Karpas-422 (cell line): ENCODE data around the gene CNST. TPM values are rescaled to one million over a fixed set of nuclear protein-coding genes. Genes with fewer than 3 reads are reported as not detected.
"Not testable (repeated sequence)": the region's sequence is repeated elsewhere in the genome, so short reads cannot be mapped to it uniquely, and the experiment has no call there.

Experiments
- DNase-seq: peaks from one replicate; pipeline ENCODE4 v3.0.0-alpha.2; 2015
- H2AFZ ChIP-seq: fragments of 200-600 bp; sonication (generic); 2 replicates; pipeline ENCODE4 v1.6.1; 2014; ENCODE audit warnings: antibody characterized with exemption, low read length, mixed read lengths
- H3K27ac ChIP-seq: fragments of 200-600 bp; sonication (generic); 2 replicates; pipeline ENCODE4 v1.5.1; 2014; ENCODE audit warnings: mild to moderate bottlenecking, low read length, moderate library complexity
- H3K27me3 ChIP-seq: fragments of 200-600 bp; sonication (generic); 2 replicates; pipeline ENCODE4 v1.6.1; 2014; ENCODE audit warnings: low read length, mixed read lengths
- H3K36me3 ChIP-seq: fragments of 200-600 bp; sonication (generic); 2 replicates; pipeline ENCODE4 v1.6.1; 2014; ENCODE audit warnings: low read length, mixed read lengths; ENCODE audit not compliant: insufficient read depth
- H3K4me1 ChIP-seq: fragments of 200-600 bp; sonication (generic); 2 replicates; pipeline ENCODE4 v1.6.1; 2014; ENCODE audit warnings: mild to moderate bottlenecking, low read length, mixed read lengths
- H3K4me2 ChIP-seq: fragments of 200-600 bp; sonication (generic); 2 replicates; pipeline ENCODE4 v1.6.1; 2014; ENCODE audit warnings: low read length, low read depth, mild to moderate bottlenecking; ENCODE audit not compliant: poor library complexity, severe bottlenecking
- H3K4me3 ChIP-seq: fragments of 200-600 bp; sonication (generic); 2 replicates; pipeline ENCODE4 v1.5.1; 2014; ENCODE audit warnings: mild to moderate bottlenecking, antibody characterized with exemption, low read length, mixed read lengths
- H3K79me2 ChIP-seq: fragments of 200-600 bp; sonication (generic); 2 replicates; pipeline ENCODE4 v1.6.1; 2014; ENCODE audit warnings: mild to moderate bottlenecking, low read length, mixed read lengths
- H3K9ac ChIP-seq: fragments of 200-600 bp; sonication (generic); 2 replicates; pipeline ENCODE4 v1.6.0; 2014; ENCODE audit warnings: low read length
- H3K9me2 ChIP-seq: fragments of 200-600 bp; sonication (generic), shearing (Covaris generic); replicated peaks from 2 replicates; pipeline ENCODE4 v1.6.0; 2014; ENCODE audit warnings: mild to moderate bottlenecking, low read length, moderate library complexity; ENCODE audit not compliant: insufficient read depth
- H3K9me3 ChIP-seq: fragments of 300-700, 200-600 bp; sonication (generic); 2 replicates; pipeline ENCODE4 v1.6.1; 2014; ENCODE audit warnings: low read length, mixed read lengths
- H4K20me1 ChIP-seq: fragments of 200-600 bp; sonication (generic); 2 replicates; pipeline ENCODE4 v1.6.1; 2014; ENCODE audit warnings: mild to moderate bottlenecking, antibody characterized with exemption, low read length, low read depth; ENCODE audit not compliant: insufficient read depth
- total RNA-seq: library from RNA; depleted of rRNA; stranded (reverse); fragments of >200 nt; shearing (Covaris generic); gene quantifications from 2 replicates; pipeline ENCODE4 v1.2.3, GENCODE V29; 2014; ENCODE audit warnings: low replicate concordance

Gene CNST
- total RNA-seq, 1 experiment from 2014 or later: 29.7 TPM

DNA sequence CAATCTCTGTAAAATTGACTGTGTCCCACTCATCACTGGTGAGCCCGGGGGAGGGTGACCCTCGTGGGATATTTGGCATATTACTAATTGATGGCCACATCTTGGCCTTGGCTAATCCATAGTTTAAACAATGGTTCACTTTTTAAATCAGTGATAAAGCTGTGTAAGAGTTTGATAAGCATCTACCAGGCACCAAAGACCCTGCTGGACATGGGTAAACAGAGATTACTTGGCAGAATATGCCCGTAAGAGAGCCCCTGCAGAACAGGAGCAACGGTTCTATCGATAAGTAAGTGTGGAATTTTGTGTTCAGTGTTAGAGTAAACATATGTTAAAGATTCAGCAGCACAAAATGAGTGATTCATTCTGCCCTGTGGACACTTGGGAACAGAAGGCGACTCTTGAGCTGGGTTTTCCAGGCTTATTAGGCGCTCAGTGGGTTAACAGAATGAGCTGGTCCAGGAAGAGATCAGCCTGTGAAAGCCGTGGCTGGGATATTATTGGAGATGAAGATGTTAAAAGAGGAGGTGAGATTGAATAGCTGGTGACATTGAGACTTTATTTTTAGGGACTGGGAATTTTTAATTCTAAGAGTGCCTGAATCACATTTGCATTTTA, 55.9 kb downstream of the CNST start:
- H3K4me2 ChIP-seq: no peak overlapping the region
- H3K36me3 ChIP-seq: peaks cover 10% of the 10 kb centered on the region; the same call in 1 of the 2 replicates
- H2AFZ ChIP-seq: no peak overlapping the region
- no peaks in the 10 kb centered on the region for H3K9me3 ChIP-seq
- no peaks in the 10 kb centered on the region for H3K9me2 ChIP-seq
- no peaks in the 10 kb centered on the region for H3K27me3 ChIP-seq
- no peak overlapping the region for H3K27ac ChIP-seq
- H3K4me3 ChIP-seq: no peak overlapping the region
- no peaks in the 10 kb centered on the region for H4K20me1 ChIP-seq
- H3K4me1 ChIP-seq: no peaks in the 10 kb centered on the region; the same call in 1 of the 2 replicates
- no peak overlapping the region for H3K9ac ChIP-seq
- peaks cover 53% of the 10 kb centered on the region for H3K79me2 ChIP-seq
- DNase-seq: no peak

DNA sequence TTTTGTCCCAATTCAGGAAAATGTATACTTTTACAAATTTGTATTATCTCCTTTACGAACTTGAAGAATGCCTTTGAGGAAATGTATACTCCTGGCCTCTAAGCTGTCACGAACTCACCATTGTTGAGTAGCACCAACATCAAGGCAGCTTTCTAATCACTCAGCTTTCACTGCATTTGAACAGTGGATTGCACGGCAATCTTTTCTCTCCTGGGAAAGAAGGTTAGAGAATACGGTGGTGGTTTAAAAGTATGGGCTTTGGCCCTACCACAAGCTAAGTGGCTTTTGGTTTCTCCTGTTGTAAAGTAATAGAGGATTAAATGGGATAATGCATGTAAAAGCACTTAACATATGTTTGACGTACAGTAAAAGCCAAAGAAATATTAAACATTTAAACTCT, 57.8 kb downstream of the CNST start:
- Histone ChIP-seq H3K9me2 (no peaks in the 10 kb centered on the region), H3K4me1 (peaks cover 8% of the 10 kb centered on the region), H3K27me3 (no peaks in the 10 kb centered on the region), H3K79me2 (peaks cover 45% of the 10 kb centered on the region), H3K4me3 (no peak overlapping the region), H3K9me3 (no peaks in the 10 kb centered on the region), H3K36me3 (peaks cover 17% of the 10 kb centered on the region; the same call in 1 of the 2 replicates), H3K9ac (no peak overlapping the region), H3K4me2 (no peak overlapping the region), H2AFZ (no peak overlapping the region), H3K27ac (no peak overlapping the region), H4K20me1 (no peaks in the 10 kb centered on the region)
- DNase-seq: no peak

DNA sequence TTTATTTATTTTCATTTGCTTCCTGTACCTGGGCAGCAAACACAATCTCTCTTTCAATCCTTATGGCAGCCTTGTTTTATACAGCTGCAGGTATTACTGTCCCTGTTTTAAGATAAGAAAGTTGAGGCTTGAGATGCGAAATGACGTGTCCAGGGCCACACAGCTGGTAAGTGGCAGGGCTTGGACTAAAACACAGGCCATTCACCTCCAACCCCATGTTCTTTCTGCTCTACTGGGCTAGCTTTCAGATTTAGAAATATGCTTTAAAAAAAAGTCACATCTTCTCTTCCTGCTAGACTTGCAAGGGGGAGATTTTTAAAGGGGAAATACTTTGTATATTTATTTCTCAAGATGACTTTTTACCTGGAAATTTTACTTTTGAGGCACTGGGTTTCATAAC, 62.8 kb downstream of the CNST start:
- no peaks in the 10 kb centered on the region for H4K20me1 ChIP-seq

DNA sequence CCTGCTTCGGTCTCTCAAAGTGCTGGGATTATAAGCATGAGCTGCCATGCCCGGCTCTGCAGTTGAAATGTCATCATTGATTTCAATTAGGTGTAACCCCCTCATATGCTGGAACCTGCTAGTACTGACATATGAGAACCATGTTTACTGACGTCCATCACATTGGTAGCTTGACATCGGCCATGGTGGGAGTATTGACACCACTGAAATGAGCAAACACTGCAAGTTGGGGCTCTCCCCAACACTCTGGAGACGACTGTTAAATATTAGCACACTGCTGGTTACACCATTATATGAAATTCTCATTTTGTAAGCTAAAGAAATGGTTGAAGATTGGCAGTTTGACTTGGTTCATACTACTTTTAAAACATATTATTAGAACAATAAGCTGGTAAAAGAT, 63.7 kb downstream of the CNST start:
- Histone ChIP-seq H3K27ac (no peak overlapping the region), H3K4me2 (no peak overlapping the region)

More for the DNA sequence above, 62.8 kb downstream of the CNST start:
- H2AFZ ChIP-seq: no peak overlapping the region
- no peak overlapping the region for H3K4me3 ChIP-seq
- peak overlapping the region; percentile 15; the same call in 1 of the 2 replicates for H3K27ac ChIP-seq
- peaks cover 10% of the 10 kb centered on the region for H3K4me1 ChIP-seq
- peaks cover 38% of the 10 kb centered on the region; the same call in 1 of the 2 replicates for H3K36me3 ChIP-seq
- H3K79me2 ChIP-seq: peaks cover 40% of the 10 kb centered on the region
- no peaks in the 10 kb centered on the region for H3K9me2 ChIP-seq
- no peaks in the 10 kb centered on the region for H3K9me3 ChIP-seq
- no peak overlapping the region for H3K9ac ChIP-seq
- DNase-seq: no peak
- H3K4me2 ChIP-seq: no peak overlapping the region
- no peaks in the 10 kb centered on the region for H3K27me3 ChIP-seq

DNA sequence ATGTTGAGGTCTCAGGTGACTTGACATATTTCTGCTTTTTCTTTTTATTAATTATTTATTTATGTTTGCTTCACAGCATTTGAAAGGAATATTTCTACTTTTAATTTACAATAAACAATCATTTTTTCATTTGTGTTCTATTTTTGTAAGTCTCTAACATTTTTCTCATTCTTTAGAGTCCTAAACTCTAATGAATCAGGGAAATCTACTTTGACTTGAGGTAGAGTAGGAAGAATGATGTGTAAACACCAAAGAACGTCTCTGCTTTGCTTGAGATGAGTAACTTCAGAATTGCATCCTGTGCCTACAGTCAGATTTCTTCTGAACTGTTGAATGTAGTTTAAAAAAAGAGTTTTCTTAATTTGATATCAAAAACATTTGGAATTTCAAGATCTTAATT, 65.2 kb downstream of the CNST start:
- no peak for DNase-seq
- H3K27ac ChIP-seq: no peak overlapping the region

More for the DNA sequence above, 63.7 kb downstream of the CNST start:
- Histone ChIP-seq H3K79me2 (peaks cover 33% of the 10 kb centered on the region), H3K36me3 (peaks cover 41% of the 10 kb centered on the region; the same call in 1 of the 2 replicates), H4K20me1 (no peaks in the 10 kb centered on the region), H3K4me1 (peaks cover 10% of the 10 kb centered on the region), H3K9me2 (no peaks in the 10 kb centered on the region), H3K4me3 (no peak overlapping the region), H3K9me3 (no peaks in the 10 kb centered on the region), H2AFZ (no peak overlapping the region), H3K9ac (no peak overlapping the region), H3K27me3 (no peaks in the 10 kb centered on the region)
- no peak for DNase-seq

DNA sequence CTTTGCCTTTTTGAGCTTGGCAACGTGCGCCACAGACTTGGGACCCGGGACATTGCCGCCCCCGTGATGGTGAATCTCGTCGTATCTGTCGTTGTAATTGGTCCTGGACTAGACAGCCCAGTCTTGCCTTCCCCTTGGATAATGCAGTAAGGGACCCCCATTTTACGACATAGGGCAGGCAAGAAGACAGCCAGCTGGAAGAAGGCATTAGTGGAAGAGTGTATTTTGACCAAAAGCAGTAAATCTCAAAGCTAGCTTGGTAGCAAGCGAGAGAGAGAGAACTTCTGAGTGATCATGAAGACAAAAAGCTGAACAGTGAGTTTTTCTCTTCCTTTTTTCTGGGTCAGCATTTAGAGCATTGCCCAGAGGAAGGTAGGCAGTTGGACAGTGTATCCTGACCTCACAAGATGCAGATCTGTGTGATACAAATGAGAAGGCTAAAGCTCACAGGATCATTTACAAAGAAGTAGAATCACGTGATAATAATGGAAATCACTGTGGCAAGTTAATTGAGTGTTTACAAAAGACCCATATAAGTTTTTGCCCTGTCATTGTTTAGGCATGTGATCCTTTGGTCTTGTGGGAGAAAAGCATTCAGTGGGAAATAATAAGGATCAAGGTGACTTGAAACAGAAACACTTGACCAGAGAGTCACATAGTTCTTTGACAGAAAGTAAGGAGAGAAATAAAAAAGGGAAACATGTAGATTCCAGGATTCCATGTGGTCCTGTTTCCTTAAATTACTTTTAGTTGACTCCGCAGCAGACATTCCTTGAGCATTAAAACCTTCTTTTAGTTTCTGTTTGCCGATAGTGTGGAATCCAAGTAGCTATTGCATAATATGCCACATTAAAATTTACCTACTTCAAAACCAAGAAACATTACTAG, 66.3 kb downstream of the CNST start:
- Histone ChIP-seq H3K4me2 (no peak overlapping the region), H3K4me1 (peaks cover 10% of the 10 kb centered on the region), H3K27ac (no peak overlapping the region), H4K20me1 (no peaks in the 10 kb centered on the region), H3K36me3 (peaks cover 41% of the 10 kb centered on the region; the same call in 1 of the 2 replicates), H3K4me3 (no peak overlapping the region), H3K79me2 (peaks cover 41% of the 10 kb centered on the region), H3K27me3 (no peaks in the 10 kb centered on the region), H3K9me2 (no peaks in the 10 kb centered on the region), H3K9me3 (no peaks in the 10 kb centered on the region), H3K9ac (no peak overlapping the region), H2AFZ (no peak overlapping the region)
- DNase-seq: no peak

More for the DNA sequence above, 65.2 kb downstream of the CNST start:
- H3K4me1 ChIP-seq: peaks cover 10% of the 10 kb centered on the region
- H3K9me3 ChIP-seq: no peaks in the 10 kb centered on the region
- peaks cover 41% of the 10 kb centered on the region; the same call in 1 of the 2 replicates for H3K36me3 ChIP-seq
- H3K4me3 ChIP-seq: no peak overlapping the region
- H3K79me2 ChIP-seq: peaks cover 36% of the 10 kb centered on the region
- H4K20me1 ChIP-seq: no peaks in the 10 kb centered on the region
- H3K4me2 ChIP-seq: no peak overlapping the region
- H3K9me2 ChIP-seq: no peaks in the 10 kb centered on the region
- no peak overlapping the region for H2AFZ ChIP-seq
- no peak overlapping the region for H3K9ac ChIP-seq
- H3K27me3 ChIP-seq: no peaks in the 10 kb centered on the region

DNA sequence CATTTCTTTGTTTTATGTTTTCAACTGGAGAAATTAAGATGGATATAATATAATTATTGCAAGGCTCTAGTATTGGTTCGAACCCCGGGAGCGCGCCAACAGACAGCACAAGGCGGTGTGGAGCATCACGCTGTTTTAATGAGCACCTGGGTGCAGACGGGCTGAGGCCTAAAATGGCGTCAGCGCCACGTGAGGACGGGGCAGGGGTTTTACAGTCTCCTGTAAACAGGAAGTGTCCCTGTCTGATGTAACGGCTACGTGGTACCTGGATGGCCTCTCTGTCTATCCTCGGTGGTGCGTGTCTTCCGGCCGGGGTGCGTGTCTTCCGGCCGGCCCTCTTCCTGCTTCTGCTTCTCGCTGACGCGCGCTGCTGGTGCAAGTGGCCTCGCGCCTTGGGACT, 68.4 kb downstream of the CNST start:
- not testable (repeated sequence) for H3K4me1 ChIP-seq, H3K27me3 ChIP-seq, H3K4me2 ChIP-seq, DNase-seq, H3K27ac ChIP-seq, H3K9me2 ChIP-seq, H3K9ac ChIP-seq, H2AFZ ChIP-seq, H3K9me3 ChIP-seq, H3K4me3 ChIP-seq, H4K20me1 ChIP-seq
- H3K79me2 ChIP-seq: peaks cover 50% of the 10 kb centered on the region
- peaks cover 34% of the 10 kb centered on the region for H3K36me3 ChIP-seq

DNA sequence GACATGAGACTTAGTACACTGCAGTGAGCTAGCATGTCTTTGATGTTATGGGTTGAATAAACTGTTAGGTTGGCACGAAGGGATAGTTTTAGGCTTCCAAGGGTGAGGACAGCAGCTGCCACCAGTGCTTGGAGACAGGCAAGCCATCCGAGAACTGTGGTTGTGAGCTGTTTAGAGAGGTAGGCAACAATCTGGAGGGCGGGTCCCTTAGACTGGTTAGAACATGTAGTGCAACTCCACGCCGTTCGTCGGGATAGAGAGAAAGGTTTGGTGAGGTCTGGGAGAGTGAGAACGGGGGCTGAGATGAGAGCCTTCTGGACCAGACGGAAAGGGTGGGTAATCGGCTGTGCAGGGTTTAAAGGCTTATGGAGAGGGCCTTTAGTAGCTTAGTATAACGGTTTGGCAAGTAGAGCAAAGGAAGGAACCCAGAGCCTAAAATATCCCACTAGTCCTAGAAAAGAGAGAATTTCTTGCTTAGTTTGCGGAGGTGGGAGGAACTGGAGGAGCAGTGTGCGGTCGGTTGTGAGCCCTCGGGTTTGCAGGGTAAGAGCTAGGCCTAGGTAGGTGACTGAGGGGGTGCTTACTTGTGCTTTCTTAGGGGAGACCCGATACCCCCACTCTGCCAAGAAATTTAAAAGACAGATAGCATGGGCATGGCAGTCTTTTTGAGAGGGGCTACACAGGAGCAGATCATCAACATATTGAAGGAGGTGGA, 72.8 kb downstream of the CNST start:
- Histone ChIP-seq H3K27ac (no peak overlapping the region), H3K36me3 (peaks cover 31% of the 10 kb centered on the region), H2AFZ (no peak overlapping the region), H3K4me2 (no peak overlapping the region), H3K9me2 (no peaks in the 10 kb centered on the region), H3K27me3 (no peaks in the 10 kb centered on the region), H3K4me1 (no peaks in the 10 kb centered on the region; the same call in 1 of the 2 replicates), H3K9me3 (no peaks in the 10 kb centered on the region), H4K20me1 (no peaks in the 10 kb centered on the region), H3K79me2 (peaks cover 66% of the 10 kb centered on the region), H3K9ac (no peak overlapping the region), H3K4me3 (no peak overlapping the region)
- no peak for DNase-seq
